Renal cortex interstitium (tissue), 15 donors: ENCODE results near the gene EPS8L3. TPM values are rescaled to one million over a fixed set of nuclear protein-coding genes. Genes with fewer than 3 reads are reported as not detected.
"Not testable (repeated sequence)": the region's sequence is repeated elsewhere in the genome, so short reads cannot be mapped to it uniquely, and the experiment has no call there.

ENCODE experiments used
- DNase-seq, 11 donors: peaks; one replicate each; pipeline ENCODE4 v3.0.0-alpha.2; 2013; ENCODE audit warnings: low read depth in 9 of 11, low spot score in 4 of 11; ENCODE audit errors: extremely low read depth in 1 of 11
- long read RNA-seq, 16 experiments: transcript quantifications; one replicate each; lab custom pipeline, GENCODE V29; 2026
- polyA plus RNA-seq, 3 donors: library from polyadenylated mRNA; unstranded; fragments of 120-200 nt; gene quantifications; one replicate each; pipeline ENCODE4 v1.2.1, GENCODE V29; 2013; ENCODE audit not compliant: insufficient read length in 3 of 3

Gene EPS8L3, protein sequence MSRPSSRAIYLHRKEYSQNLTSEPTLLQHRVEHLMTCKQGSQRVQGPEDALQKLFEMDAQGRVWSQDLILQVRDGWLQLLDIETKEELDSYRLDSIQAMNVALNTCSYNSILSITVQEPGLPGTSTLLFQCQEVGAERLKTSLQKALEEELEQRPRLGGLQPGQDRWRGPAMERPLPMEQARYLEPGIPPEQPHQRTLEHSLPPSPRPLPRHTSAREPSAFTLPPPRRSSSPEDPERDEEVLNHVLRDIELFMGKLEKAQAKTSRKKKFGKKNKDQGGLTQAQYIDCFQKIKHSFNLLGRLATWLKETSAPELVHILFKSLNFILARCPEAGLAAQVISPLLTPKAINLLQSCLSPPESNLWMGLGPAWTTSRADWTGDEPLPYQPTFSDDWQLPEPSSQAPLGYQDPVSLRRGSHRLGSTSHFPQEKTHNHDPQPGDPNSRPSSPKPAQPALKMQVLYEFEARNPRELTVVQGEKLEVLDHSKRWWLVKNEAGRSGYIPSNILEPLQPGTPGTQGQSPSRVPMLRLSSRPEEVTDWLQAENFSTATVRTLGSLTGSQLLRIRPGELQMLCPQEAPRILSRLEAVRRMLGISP
- 1 to 10 TPM in 1 of 3 donors, under 1 TPM in 2; 0.52 to 1.7 (median 0.62) TPM for polyA plus RNA-seq
- long read RNA-seq, donor 1, result 0 reads
- long read RNA-seq, donor 2, result 0 reads
- long read RNA-seq, donor 3, result 0 reads
- long read RNA-seq, donor 4, result 0 reads
- long read RNA-seq, donor 5, result 0 reads
- long read RNA-seq, donor 6, result 0 reads
- long read RNA-seq, donor 7, result 0 reads
- long read RNA-seq, donor 8, result 0 reads
- long read RNA-seq, donor 9, result 0 reads
- long read RNA-seq, donor 10, result 0 reads
- long read RNA-seq, donor 11, result 0 reads
- long read RNA-seq, donor 12, result 0 reads
- long read RNA-seq, donor 13, result 0 reads
- long read RNA-seq, donor 14, result 0 reads
- long read RNA-seq, donor 15, result 0 reads
- long read RNA-seq, donor 16, result 0 reads

DNA sequence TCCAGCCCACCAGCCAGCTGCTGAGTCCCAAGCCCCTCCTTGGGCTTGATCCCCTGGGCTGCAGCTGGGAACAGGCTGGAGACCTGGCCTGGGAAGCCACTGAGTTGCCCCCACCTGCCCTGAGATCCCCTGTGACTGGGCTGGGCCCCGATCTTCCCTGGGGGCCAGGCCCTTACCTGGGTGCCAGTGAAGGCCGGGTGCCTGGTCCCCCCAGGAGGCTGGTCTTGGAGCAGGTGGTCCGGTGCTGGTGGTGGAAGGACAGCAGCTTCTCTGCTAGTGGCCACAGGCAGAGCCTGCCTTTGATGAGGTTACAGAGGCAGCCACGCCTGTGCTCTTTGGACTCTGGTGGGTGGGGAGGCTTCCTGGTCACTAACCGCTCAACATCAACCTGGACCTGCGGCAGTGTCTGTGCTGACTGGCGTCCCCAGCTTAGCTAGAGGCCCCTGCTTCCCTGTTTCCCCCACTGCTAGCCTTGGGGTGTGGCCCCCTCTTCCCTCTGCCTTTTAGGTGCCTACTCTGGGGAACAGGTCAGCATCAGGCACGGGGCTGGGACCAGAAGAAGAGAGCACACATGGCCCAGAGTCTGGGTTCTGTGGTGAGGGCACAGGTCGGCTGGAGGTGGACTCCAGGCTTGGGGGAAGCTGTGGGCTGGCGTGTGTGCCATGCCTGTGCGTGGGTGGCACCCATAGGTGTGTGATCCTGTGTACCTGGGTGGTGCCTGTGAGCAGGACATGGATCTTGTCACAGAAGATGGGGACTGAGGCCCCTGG lies at the start of gene EPS8L3:
Gene EPS8L3 (minus strand): TSS at position 278 of the 770 bp plus-strand sequence. CDS start 2,174 bp downstream, outside the sequence.
- no peak for DNase-seq

DNA sequence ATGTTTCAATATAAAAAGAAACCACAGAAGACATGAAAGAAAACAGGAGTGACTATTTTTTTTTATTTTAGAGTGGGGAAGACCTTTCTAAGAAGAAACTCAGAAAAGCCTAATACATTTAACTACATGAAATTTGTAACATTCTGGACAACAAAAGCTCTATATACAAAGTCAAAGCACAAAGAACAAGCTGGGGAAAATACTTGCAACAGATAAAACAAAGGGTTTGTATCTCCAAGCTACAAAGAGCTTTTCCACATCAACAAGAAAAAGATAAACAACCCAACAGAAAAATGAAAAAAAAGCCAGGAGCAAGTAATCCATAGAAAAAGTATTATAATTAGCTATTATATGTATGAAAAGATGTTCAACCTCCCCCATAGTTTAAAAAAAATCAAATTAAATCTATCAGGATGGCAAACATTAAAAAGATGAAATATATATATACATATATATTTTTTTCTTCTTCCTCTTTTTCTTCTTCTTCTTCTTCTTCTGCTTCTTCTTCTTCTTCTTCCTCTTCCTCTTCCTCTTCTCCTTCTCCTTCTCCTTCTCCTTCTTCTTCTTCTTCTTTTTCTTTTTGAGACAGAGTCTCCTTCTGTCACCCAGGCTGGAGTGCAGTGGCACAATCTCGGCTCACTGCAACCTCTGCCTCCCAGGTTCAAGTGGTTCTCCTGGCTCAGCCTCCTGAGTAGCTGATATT lies 49.1 kb upstream of the EPS8L3 start:
- no peak for DNase-seq

DNA sequence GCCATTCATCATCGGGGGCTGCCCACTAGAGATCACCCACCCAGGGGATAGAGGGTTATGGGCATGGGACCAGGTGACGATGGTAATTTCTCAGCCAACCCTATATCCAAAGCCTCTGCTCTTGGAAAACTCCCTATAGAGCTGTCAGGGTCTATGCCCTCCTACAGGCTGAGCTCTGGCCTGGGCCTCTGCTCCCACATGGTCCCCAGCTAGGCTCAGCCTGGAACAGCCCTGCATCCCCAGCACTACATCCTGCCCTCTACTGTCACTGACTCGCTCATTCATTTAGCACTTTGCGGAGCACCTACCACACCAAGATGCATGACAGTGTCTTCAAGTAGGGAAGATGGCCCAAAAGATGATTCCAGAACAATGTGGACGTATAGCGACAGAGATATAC lies 45.0 kb upstream of the EPS8L3 start:
- no peak for DNase-seq

DNA sequence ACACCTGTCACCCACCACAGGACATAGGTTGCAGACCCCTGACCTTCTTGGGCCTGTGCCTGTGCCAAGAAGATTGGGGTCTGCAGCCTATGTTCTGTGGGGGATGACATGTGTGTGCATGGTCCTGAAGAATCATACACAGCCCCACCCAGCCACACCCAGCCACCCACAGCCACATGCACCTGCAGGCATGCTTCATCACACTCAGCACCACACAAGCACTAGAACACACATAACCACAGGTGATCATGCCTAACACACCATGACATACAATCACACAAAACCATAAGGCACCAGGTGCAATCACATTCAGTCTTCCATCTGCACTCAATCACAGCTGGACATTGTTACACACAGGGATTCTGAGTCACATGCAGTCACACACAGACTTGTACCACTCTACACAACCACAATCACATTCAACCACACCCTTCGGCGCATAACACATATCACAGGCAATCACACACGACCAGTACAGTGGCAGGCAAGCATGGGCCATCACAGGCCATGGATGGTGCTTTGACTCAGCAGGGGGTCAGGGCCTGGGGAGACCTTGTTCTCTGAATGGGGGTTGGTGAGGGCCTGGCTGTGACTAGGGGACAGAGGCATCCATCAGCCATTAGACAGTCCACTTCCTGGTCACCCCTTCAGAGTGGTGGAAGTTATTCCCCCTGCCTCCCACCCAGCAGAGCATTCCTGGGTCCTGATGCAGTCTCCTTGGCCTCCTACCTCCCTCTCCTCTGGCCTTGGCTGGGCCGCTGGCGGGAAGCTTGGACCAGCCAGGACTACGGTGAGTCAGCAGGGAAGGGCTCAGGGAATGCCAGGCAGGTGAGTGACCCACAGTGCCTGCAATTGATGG lies 44.3 kb upstream of the EPS8L3 start:
- DNase-seq, result no peak

DNA sequence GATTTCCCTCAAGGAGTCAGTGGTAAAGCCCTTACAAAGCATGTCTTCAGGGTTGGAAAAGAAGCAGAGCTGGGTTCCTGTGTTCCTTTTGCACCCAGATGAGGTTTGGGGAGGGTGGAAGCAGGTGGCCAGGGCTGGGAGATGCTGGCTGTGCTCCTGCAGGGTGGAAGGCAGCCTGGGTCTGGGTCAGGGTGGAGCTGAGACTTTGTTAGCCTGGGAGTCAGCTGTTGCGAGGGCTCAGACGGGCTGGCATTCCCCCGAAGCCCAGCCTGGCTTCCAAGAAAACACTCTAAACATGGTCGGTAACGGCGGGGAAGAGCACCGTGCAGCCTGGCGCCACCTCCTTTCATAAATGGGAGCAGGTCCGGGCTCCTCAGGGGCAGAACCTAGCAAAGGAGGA lies 43.7 kb upstream of the EPS8L3 start:
- no peak for DNase-seq

DNA sequence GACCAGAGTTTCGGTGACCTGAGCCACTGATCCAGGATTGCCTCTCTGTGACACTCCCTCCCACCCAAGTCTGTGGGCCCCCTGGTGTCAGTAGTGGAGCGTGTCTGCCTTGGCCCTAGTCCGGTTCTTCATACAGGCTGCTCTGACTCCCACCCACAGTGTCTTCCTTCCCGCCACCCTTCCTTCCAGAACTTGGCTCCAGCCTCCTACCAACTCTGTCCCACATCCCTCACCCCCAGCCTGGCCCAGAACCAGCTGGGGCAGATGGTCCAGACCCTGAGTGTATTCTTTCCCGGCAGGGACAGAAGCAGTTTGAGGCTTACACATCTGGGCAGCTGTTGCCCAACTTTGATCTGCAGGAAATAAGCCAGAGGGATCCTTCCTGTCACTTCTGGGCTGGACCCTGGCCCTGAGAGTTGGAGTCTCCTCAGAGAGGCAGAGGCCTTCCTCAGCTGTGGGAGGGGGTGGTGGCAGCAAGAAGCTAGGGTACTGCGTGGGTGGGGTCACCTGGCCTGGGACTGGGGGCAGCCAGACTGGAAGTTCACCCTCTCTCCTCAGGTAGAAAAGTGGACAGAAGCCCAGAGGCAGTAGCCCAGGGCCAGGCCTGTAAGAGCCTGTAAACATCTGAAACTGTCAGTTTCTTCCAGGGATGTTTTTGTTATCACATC lies 43.1 kb upstream of the EPS8L3 start:
- no peak for DNase-seq

DNA sequence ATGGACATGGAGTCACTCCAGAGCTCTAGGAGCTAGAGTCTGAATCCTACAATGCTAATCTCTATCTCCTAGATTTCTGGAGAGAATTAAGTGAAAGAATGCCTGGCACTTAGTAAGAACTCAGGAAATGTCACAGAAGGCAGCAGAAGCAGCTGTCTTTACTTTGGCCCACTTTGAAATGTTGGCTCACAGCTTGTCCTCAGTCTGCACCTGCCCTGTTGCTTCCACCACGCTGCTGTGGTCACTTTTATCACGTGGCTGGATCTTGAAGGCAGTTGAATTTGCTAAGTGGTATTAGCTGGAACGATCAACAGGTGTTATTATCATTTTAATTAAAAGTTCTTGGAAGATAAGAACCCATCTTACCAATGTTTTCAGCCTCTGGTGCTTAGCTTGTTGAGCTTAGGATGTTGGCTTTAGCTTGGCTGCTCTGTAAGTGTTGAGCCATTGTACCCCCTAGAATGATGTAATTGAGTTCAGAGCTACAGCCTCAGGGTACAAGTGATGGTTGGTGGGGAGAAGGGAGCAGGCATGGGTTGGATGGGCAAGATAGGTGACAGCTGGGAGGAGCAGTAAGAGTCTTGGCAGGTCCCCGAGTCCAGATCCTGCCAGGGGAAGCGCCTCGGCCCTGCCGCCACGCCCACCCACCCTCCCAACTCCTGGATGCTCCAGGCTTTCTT lies 41.9 kb upstream of the EPS8L3 start:
- DNase-seq, result no peak

DNA sequence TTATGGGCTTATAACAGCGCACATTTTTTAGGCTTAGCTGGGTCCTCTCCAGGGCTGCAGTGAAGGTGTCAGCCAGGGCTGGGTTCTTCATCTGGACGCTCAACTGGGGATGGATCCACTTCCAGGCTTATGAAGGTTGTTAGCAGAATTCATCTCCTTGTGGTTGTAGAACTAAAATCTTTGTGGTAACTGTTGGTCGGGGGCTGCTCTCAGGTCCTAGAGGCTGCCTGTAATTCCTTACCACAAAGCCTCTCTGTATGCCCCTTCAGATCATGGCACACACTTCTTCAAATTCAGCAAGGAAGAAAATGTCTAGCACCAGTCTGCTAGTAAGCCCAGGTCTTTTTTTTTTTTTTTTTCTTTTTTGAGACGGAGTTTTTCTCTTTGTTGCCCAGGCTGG lies 40.9 kb upstream of the EPS8L3 start:
- DNase-seq, result no peak

DNA sequence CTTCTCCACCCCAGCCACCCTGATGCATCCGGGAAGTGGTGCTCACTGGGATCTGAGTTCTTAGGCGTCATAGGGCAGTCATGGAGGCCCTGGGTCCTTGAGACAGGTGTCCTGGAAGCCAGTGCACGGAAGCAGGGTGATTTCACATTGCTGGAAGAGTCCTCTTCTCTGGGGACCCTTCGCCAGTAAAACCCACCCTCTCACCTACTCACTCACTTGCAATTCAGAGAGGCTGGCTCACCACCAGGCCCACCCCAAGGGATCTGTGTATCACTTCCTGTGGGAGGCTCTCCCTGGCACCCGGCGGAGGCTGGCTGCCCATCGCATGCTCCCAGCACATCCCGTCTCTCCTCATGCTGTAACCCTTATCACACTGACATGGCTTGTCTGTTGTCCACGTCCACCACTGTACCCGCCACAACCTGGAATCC lies 40.2 kb upstream of the EPS8L3 start:
- DNase-seq, result no peak

DNA sequence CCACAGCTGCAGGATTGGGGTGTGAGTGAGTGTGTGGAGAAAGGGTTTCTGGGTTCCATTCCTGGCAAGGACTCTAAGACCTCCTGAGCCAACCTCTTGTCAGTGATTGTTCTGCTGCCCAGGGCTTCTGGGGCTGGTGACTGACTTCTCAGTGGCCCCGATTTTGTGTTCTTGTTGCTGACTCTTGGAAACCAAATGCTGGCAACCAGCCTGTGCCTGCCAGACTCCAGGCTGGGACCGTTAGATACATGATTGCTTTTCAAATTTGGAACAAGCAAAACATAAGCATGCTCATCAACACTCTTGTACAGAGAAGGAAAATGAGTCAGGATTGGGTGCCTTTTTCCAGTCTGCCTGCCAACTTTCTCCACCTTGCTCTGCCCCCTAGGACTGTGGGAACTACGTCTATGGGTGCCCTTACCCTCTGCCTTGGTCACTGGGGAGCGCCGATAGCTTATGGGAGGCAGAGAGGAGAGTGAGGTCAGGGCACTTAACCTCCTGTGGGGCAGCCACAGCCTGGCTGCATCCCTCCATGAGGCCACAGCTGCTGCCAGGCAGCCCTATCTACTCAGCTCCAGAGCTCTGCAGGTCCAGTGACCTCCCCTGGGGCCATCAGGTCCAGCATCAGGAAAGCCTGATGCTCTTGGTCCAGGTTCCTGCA lies 39.3 kb upstream of the EPS8L3 start:
- DNase-seq, result no peak

DNA sequence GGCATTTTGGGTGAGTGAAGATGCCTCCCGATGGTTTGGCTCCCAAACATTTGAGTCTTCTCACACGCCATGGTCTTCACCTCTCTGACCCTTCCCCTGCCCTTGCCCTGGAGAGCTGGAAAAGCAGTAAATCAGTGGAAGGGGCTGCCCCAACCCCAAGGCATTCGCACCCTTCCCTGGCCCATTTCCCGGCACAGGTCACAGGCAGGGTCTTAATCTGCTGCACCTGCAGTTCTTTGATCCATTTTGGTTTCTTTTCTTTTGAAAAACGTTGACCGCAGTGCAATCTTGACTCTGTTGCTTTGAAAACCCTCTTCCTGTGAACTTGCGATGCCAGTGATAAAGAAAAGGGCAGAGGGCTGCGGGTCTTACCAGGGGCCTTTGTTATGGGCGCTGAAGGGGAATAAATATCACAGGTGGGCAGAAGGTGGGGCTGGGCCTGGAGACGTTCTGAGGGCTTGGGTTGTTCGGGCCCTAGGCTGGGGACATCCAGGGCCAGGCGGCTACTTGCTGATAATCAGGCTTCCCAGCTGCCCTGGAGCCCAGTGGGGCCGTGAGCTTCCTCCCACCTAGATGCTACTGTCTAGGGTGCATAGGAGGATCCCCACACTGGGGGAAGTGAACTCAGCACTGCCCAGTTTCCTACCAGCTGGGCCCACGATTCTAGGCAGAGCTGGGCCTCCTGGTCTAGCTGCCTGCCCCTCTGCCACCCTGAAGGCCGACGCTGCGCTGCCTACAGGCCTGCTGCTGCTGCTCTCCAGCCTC lies 38.6 kb upstream of the EPS8L3 start:
- no peak for DNase-seq

DNA sequence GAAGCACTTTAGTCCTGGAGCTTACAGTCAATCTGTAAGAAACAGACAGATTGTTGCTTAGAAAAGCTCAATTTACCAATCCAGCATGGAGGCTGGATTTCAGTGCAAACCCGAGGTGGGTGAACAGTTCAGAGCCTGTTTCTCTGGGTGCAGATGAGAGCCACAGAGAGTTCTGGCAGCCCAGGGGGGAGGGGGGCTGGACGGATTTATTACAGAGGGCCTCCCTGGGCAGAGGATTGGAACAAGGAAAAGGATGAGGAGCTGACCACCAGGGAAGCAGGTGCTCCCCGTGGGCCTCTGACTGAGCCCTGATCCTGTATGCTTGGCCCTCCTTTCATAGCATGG lies 38.0 kb upstream of the EPS8L3 start:
- no peak for DNase-seq

DNA sequence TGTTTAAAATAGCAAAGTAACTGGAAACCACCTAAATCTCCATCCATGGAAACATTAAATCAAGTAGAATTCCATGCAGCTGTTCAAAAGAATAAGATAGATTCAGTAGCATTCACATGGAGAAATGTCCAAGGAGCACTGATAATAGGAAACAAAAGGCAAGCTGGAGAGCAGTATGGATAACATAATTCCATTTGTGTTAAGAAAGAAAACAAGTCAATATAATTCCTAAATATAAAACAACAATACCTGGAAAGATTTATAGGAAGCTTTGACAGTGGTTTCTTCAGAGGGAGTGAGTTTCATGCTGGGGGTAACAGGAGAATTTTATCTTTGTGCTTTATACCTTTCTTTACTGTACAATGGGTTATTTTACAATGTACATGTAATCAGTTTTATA lies 36.6 kb upstream of the EPS8L3 start:
- DNase-seq, result no peak

DNA sequence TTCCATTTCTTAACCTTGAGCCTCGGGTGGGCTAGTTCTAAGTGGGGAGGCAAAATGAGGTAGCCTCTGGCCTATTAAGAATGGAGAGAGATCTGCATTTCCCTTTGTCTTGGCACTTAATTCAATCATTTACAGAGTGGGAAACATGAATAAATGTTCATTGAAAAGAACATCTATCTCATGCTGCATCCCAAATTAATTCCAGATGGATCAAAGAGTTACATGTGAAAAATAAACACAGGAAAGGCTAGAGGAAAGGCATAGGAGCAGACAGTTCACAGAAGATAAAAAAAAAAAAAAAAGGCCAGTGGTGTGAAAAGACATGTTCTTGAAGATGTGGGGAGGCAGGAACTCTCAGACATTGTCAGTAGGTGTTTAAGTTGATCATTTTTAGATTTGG lies 35.7 kb upstream of the EPS8L3 start:
- DNase-seq, result no peak

DNA sequence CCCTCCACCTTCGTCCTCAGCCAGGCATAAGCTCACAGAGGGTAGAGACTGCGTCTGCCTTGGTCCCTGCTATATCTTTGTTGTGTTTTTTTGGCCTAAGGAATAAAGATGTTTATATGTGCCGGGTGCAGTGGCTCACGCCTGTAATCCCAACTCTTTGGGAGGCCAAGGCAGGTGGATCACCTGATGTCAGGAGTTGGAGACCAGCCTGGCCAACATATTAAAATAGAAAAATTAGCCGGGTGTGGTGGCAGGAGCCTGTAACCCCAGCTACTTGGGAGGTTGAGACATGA lies 33.5 kb upstream of the EPS8L3 start:
- DNase-seq, result not testable (repeated sequence)
